GM12874 (cell line): ENCODE results near the gene AGBL4.

Source experiments
- CTCF ChIP-seq: IDR thresholded peaks from 2 replicates; pipeline ENCODE4 v1.5.1; 2011; ENCODE audit warnings: low read depth, mild to moderate bottlenecking, control low read depth, low read length, moderate library complexity; ENCODE audit not compliant: insufficient read depth

AGBL4 gene

GRCh38 chr1:48673332-48674105 lies 1350.2 kb downstream of the AGBL4 start:
- no peak for TF ChIP-seq CTCF

GRCh38 chr1:48671578-48671977 lies 1352.2 kb downstream of the AGBL4 start:
- no peak for TF ChIP-seq CTCF

- TF ChIP-seq CTCF, result no peak
These were observed 1353.3 kb downstream of the AGBL4 start for GRCh38 chr1:48670234-48671020.

- TF ChIP-seq CTCF, result no peak
These were observed 1355.4 kb downstream of the AGBL4 start for GRCh38 chr1:48668339-48668738.

GRCh38 chr1:48667782-48668181 lies 1356.0 kb downstream of the AGBL4 start:
- no peak for TF ChIP-seq CTCF

GRCh38 chr1:48665708-48666407 lies 1357.9 kb downstream of the AGBL4 start:
- no peak for TF ChIP-seq CTCF
